HepG2 (cell line): ENCODE results near the gene MSS51. TPM values are rescaled to one million over a fixed set of nuclear protein-coding genes. Genes with fewer than 3 reads are reported as not detected.

Experiments used
- ADNP ChIP-seq: sonication (generic); formaldehyde crosslinking; IDR thresholded peaks from 2 replicates; pipeline ENCODE4 v1.4.0; 2020; ENCODE audit warnings: missing genetic modification reagents
- BRCA1 ChIP-seq: sonication (generic); formaldehyde crosslinking; IDR thresholded peaks from 2 replicates; pipeline ENCODE4 v1.4.0; 2020; ENCODE audit warnings: missing genetic modification reagents
- FUBP1 ChIP-seq: sonication (generic); formaldehyde crosslinking; IDR thresholded peaks from 2 replicates; pipeline ENCODE4 v1.5.1; 2020; ENCODE audit warnings: missing genetic modification reagents, mild to moderate bottlenecking, borderline replicate concordance
- GABPA ChIP-seq, 2 experiments: IDR thresholded peaks; 2 replicates each; pipeline ENCODE4 v1.6.1; 2011 to 2016; ENCODE audit warnings: low read depth in 2 of 2, low read length in 1 of 2, missing biosample characterization in 1 of 2, missing genetic modification characterization in 1 of 2
- MXD1 ChIP-seq: sonication (generic); formaldehyde crosslinking; IDR thresholded peaks from 2 replicates; pipeline ENCODE4 v1.4.0; 2020; ENCODE audit warnings: mild to moderate bottlenecking, missing genetic modification reagents
- PREB ChIP-seq: sonication (generic); formaldehyde crosslinking; IDR thresholded peaks from 2 replicates; pipeline ENCODE4 v1.4.0; 2020; ENCODE audit warnings: missing genetic modification reagents
- RFX3 ChIP-seq: IDR thresholded peaks from 2 replicates; pipeline ENCODE4 v1.6.1; 2016; ENCODE audit warnings: missing biosample characterization, missing genetic modification reagents
- SRSF9 ChIP-seq: fragments of 200-400 bp; formaldehyde crosslinking; IDR thresholded peaks from 2 replicates; pipeline ENCODE4 v1.6.1; 2018; ENCODE audit warnings: borderline replicate concordance, mild to moderate bottlenecking, low read depth, low read length; ENCODE audit not compliant: insufficient read depth, poor library complexity, severe bottlenecking
- SYNCRIP ChIP-seq: fragments of 200-400 bp; formaldehyde crosslinking; IDR thresholded peaks from 2 replicates; pipeline ENCODE4 v1.6.1; 2018; ENCODE audit warnings: mild to moderate bottlenecking, low read depth, low read length; ENCODE audit not compliant: insufficient read depth
- ZBTB40 ChIP-seq, 2 experiments: fragments of 450-650 bp in 1 of 2; sonication (generic) in 1 of 2; formaldehyde crosslinking in 1 of 2; IDR thresholded peaks; 2 replicates each; pipeline versions ENCODE4 v1.6.1 to v1.8.0; 2016 to 2022; ENCODE audit warnings: antibody characterized with exemption in 1 of 2, mild to moderate bottlenecking in 1 of 2, missing genetic modification reagents in 1 of 2
- ZNF251 ChIP-seq: sonication (generic); formaldehyde crosslinking; IDR thresholded peaks from 2 replicates; pipeline ENCODE4 v1.9.0; 2021; ENCODE audit warnings: mild to moderate bottlenecking, missing genetic modification reagents
- ZNF275 ChIP-seq: sonication (generic); formaldehyde crosslinking; IDR thresholded peaks from 2 replicates; pipeline ENCODE4 v1.8.0; 2022; ENCODE audit warnings: missing genetic modification reagents, mild to moderate bottlenecking, inconsistent platforms, borderline replicate concordance
- ZNF670 ChIP-seq: sonication (generic); formaldehyde crosslinking; IDR thresholded peaks from 2 replicates; pipeline ENCODE4 v1.8.0; 2022; ENCODE audit warnings: mild to moderate bottlenecking, missing genetic modification reagents, borderline replicate concordance
- polyA plus RNA-seq, 8 experiments: library from polyadenylated mRNA; depleted of rRNA in 3 of 8; stranded (reverse) in 7 of 8; unstranded in 1 of 8; fragments of >200 nt; fragmentation: Illumina TruSeq in 4 of 8; extraction: Trizol in 4 of 8; gene quantifications; 2 replicates each; pipeline versions ENCODE4 v1.2.1 to v1.2.3, GENCODE V29; 2011 to 2016; ENCODE audit warnings: low read depth in 4 of 8, missing spikeins in 1 of 8, mixed read lengths in 1 of 8; ENCODE audit not compliant: insufficient read depth in 1 of 8
- total RNA-seq, 5 experiments: library from RNA; depleted of rRNA; stranded (reverse); fragments of >200 nt; fragmentation: Illumina TruSeq; extraction: Trizol; gene quantifications; 2 replicates each; pipeline ENCODE4 v1.2.3, GENCODE V29; 2016; ENCODE audit warnings: low read depth in 1 of 5

Gene MSS51
- total and polyA plus RNA-seq, 2 of the 13 experiments (the other 11 are each of a cell fraction or from before 2014, with no cell fraction given): 0.91 to 2.4 TPM

- TF ChIP-seq ZBTB40 (IDR thresholded peaks at IDR 0.05): no peak
- peak; percentile 63 for TF ChIP-seq ZBTB40 (CRISPR knock-in tag; IDR thresholded peaks at IDR 0.05)
- peak; percentile 94 for TF ChIP-seq MXD1 (CRISPR knock-in tag)
- TF ChIP-seq ZNF670 (CRISPR knock-in tag): no peak
- peak; percentile 85; the same call in 1 of the 2 replicates for TF ChIP-seq ZNF275 (CRISPR knock-in tag)
- TF ChIP-seq GABPA (IDR thresholded peaks at IDR 0.05; ENCODE audit: low read depth, low read length): 0 out of 2 replicates have a peak, but pooled peaks have one; percentile 17
- no peak for TF ChIP-seq GABPA (CRISPR knock-in tag; IDR thresholded peaks at IDR 0.05; ENCODE audit: low read depth)
- no peak for TF ChIP-seq ADNP (CRISPR knock-in tag)
- TF ChIP-seq PREB (CRISPR knock-in tag): no peak
- no peak for TF ChIP-seq SRSF9
- TF ChIP-seq FUBP1 (CRISPR knock-in tag): no peak
- no peak for TF ChIP-seq ZNF251 (CRISPR knock-in tag)
- no peak for TF ChIP-seq SYNCRIP
- TF ChIP-seq BRCA1: peak; percentile 50
- 0 out of 2 replicates have a peak, but pooled peaks have one; percentile 16 for TF ChIP-seq RFX3 (CRISPR knock-in tag)
Measured at GRCh38 chr10:73413528-73414229, 19.7 kb downstream of the MSS51 start, which contains the start of gene ANXA7 (continued).
